ENCODE data around the gene GLYATL1B.

GRCh38 chr11:59144096-59144495 is 58.0 kb downstream of the GLYATL1B start:
- TF ChIP-seq, protein P1, sequence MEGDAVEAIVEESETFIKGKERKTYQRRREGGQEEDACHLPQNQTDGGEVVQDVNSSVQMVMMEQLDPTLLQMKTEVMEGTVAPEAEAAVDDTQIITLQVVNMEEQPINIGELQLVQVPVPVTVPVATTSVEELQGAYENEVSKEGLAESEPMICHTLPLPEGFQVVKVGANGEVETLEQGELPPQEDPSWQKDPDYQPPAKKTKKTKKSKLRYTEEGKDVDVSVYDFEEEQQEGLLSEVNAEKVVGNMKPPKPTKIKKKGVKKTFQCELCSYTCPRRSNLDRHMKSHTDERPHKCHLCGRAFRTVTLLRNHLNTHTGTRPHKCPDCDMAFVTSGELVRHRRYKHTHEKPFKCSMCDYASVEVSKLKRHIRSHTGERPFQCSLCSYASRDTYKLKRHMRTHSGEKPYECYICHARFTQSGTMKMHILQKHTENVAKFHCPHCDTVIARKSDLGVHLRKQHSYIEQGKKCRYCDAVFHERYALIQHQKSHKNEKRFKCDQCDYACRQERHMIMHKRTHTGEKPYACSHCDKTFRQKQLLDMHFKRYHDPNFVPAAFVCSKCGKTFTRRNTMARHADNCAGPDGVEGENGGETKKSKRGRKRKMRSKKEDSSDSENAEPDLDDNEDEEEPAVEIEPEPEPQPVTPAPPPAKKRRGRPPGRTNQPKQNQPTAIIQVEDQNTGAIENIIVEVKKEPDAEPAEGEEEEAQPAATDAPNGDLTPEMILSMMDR (IDR thresholded peaks at IDR 0.05): no peak
- TF ChIP-seq POLR2A (IDR thresholded peaks at IDR 0.05): no peak
